ENCODE measurements around the gene CPZ.

CPZ gene

DNA sequence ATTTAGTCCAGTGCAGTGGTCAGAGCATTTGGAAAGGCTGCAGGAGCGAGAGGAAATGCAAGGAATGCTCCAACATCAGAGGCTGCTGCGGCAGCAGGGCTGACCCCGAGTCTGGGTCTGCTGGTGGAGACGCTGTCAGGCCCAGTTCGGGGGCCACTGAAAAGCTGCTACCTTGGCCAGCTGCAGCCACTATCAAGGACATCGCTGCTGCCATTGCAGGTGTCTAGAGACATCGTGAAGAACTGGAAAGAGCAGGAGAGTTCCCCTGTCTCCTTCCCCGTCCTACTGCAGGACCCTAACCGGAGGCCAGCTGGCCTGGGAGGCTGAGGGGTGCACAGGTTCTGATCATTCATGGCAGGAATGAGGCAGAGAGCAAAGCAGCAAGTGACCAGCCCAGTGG is 41.9 kb upstream of the CPZ start:
- no peaks in the 10 kb centered on the region for H3K4me1 ChIP-seq (ENCODE audit: insufficient read depth, low read length)

DNA sequence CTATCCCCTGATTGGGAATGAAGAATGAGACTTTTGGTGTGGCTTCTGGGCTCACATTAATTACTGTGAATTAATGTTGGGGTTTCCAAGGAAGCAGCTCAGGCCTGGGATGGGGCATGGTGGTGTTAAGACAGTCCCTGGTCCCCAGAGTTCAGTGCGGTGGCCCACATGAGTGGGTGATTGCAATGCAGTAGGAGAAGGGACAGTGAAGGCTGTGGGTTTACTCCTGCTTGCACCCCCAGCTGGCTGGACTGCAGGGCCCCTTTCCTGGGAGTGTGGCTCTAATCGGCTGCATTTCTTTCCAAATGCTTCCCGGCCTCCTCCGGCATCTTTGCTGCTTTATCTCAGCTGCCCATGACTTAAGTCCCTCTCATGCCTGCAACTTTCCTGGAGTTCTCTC is 40.5 kb upstream of the CPZ start:
- Histone ChIP-seq H3K9me3 (ENCODE audit: low read length) (no peaks in the 10 kb centered on the region), H2AFZ (ENCODE audit: low read depth, low read length) (no peak overlapping the region), H3K4me3 (ENCODE audit: low read length) (no peak overlapping the region), H3K36me3 (ENCODE audit: insufficient read depth, low read length) (no peaks in the 10 kb centered on the region), H3K27me3 (ENCODE audit: insufficient read depth, low read length) (peaks cover 14% of the 10 kb centered on the region), H3K4me1 (ENCODE audit: insufficient read depth, low read length) (no peaks in the 10 kb centered on the region)

More for the DNA sequence above, 41.9 kb upstream of the CPZ start:
- Histone ChIP-seq H2AFZ (ENCODE audit: low read depth, low read length) (no peak overlapping the region), H3K4me3 (ENCODE audit: low read length) (no peak overlapping the region), H3K9me3 (ENCODE audit: low read length) (no peaks in the 10 kb centered on the region), H3K27me3 (ENCODE audit: insufficient read depth, low read length) (peaks cover 17% of the 10 kb centered on the region), H3K36me3 (ENCODE audit: insufficient read depth, low read length) (no peaks in the 10 kb centered on the region)

DNA sequence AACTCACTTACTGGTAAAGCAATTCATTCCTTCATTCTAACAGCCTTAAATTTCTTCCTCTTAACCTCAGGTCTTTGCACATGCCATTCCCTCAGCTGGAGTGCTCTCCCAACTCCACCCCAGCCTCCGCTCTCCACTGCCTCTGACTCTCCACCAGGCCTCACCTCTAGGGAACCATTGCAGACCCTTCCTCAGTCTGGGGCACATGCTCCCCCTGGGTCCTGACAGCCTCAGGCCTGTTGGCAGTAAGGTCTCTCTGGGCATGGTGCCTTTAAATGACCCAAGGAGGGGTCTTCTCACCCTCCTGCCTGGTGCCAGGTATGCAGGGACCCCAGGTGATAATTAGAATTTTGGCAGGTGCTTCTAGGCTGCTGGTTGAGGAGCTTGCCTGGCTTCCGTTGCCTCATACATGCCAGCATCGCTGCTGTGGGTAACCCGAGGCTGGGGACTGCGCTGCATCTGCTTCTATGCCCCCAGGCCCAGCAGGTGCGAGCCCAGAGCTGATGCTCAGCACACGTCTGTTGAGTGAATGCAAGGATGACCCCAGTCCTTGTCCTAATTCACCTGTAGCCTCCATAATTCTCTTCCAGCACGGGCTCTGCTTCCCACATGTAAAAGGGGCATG is 39.9 kb upstream of the CPZ start:
- Histone ChIP-seq H3K27me3 (ENCODE audit: insufficient read depth, low read length) (peaks cover 14% of the 10 kb centered on the region), H3K4me3 (ENCODE audit: low read length) (no peak overlapping the region), H3K9me3 (ENCODE audit: low read length) (no peaks in the 10 kb centered on the region), H2AFZ (ENCODE audit: low read depth, low read length) (no peak overlapping the region), H3K4me1 (ENCODE audit: insufficient read depth, low read length) (no peaks in the 10 kb centered on the region), H3K36me3 (ENCODE audit: insufficient read depth, low read length) (no peaks in the 10 kb centered on the region)

DNA sequence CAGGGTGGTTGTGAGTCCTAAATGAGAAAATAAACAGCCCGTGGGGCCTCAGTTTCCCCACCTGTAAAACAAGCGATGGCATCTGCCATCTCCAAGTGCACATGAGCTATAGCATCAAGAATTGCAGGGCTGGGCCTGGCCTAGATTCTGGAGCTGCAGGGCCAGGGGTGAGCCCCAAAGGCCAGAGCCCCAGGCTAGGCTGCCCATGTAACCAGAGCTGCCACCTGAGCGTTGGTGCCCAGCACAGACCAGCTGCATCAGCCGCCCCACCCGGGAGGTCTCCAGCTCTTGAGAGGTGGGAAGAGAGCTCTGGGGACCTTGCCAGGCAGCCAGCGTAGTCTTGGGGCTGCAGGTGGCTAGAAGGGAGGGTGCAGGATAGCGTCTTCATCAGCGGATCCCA is 39.3 kb upstream of the CPZ start:
- H3K9me3 ChIP-seq (ENCODE audit: low read length): no peaks in the 10 kb centered on the region
- H3K27me3 ChIP-seq (ENCODE audit: insufficient read depth, low read length): peaks cover 14% of the 10 kb centered on the region
- no peaks in the 10 kb centered on the region for H3K4me1 ChIP-seq (ENCODE audit: insufficient read depth, low read length)
- no peaks in the 10 kb centered on the region for H3K36me3 ChIP-seq (ENCODE audit: insufficient read depth, low read length)
- no peak overlapping the region for H2AFZ ChIP-seq (ENCODE audit: low read depth, low read length)
- H3K4me3 ChIP-seq (ENCODE audit: low read length): no peak overlapping the region

- H3K27me3 ChIP-seq (ENCODE audit: insufficient read depth, low read length): peaks cover 15% of the 10 kb centered on the region
- no peaks in the 10 kb centered on the region for H3K36me3 ChIP-seq (ENCODE audit: insufficient read depth, low read length)
- no peak overlapping the region for H2AFZ ChIP-seq (ENCODE audit: low read depth, low read length)
- H3K4me1 ChIP-seq (ENCODE audit: insufficient read depth, low read length): no peaks in the 10 kb centered on the region
- H3K4me3 ChIP-seq (ENCODE audit: low read length): no peak overlapping the region
- no peaks in the 10 kb centered on the region for H3K9me3 ChIP-seq (ENCODE audit: low read length)
Observed at GRCh38 chr4:8553991-8554405, 38.6 kb upstream of the CPZ start.

GRCh38 chr4:8554555-8555100 is 37.9 kb upstream of the CPZ start:
- Histone ChIP-seq H3K27me3 (ENCODE audit: insufficient read depth, low read length) (peaks cover 12% of the 10 kb centered on the region), H3K4me1 (ENCODE audit: insufficient read depth, low read length) (no peaks in the 10 kb centered on the region), H3K9me3 (ENCODE audit: low read length) (no peaks in the 10 kb centered on the region), H3K4me3 (ENCODE audit: low read length) (no peak overlapping the region), H3K36me3 (ENCODE audit: insufficient read depth, low read length) (no peaks in the 10 kb centered on the region), H2AFZ (ENCODE audit: low read depth, low read length) (no peak overlapping the region)

GRCh38 chr4:8555716-8556115 is 36.8 kb upstream of the CPZ start:
- Histone ChIP-seq H3K4me1 (ENCODE audit: insufficient read depth, low read length) (no peaks in the 10 kb centered on the region), H2AFZ (ENCODE audit: low read depth, low read length) (no peak overlapping the region), H3K27me3 (ENCODE audit: insufficient read depth, low read length) (peaks cover 11% of the 10 kb centered on the region), H3K9me3 (ENCODE audit: low read length) (no peaks in the 10 kb centered on the region), H3K4me3 (ENCODE audit: low read length) (no peak overlapping the region), H3K36me3 (ENCODE audit: insufficient read depth, low read length) (no peaks in the 10 kb centered on the region)

GRCh38 chr4:8556341-8557150 is 36.0 kb upstream of the CPZ start:
- Histone ChIP-seq H2AFZ (ENCODE audit: low read depth, low read length) (no peak overlapping the region), H3K27me3 (ENCODE audit: insufficient read depth, low read length) (peaks cover 12% of the 10 kb centered on the region), H3K4me1 (ENCODE audit: insufficient read depth, low read length) (no peaks in the 10 kb centered on the region), H3K9me3 (ENCODE audit: low read length) (no peaks in the 10 kb centered on the region), H3K36me3 (ENCODE audit: insufficient read depth, low read length) (no peaks in the 10 kb centered on the region), H3K4me3 (ENCODE audit: low read length) (no peak overlapping the region)

DNA sequence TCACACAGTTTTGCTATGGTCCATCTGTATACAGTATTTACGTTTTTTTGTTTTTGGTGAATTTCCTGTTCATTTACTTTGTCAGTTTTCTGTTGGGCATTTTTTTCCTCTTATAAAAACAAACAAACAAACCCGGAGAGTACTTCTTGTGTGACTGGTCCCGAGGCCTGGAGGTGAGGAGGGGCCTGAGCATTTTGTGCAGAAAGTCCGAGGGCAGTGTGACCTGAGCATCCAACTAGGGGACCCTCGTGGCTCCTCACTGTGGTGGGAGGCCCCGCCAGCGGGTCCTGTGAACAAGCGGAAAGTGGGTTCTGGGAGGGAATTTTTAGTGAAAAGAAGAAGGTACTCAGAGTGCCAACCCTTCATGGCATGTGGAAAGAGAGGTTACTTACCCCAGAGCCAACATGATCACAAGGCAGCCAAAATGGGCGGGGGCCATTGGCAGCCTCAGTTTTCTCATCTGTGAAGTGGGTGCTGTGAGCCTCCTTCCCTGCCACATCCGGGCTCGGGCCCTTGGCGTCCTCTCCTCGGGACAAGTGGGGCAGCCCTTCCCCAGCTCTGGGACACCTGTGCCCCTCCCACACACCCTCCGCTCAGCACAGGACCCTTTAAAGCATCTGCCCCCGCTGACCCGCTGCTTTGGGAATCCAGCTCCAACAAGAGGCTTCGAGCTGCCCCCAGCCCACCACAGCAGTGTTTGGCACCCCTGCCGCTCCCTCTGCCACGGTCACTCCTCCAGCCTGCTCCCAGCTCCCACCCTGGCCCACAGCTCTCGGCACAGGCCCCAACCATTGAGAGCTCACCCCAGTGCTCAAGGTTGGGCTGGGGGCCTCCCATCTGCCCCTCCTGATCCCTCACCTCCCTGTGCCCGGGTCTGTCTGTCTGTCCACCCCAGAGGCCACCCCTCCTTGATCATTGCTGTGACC is 35.2 kb upstream of the CPZ start:
- Histone ChIP-seq H3K27me3 (ENCODE audit: insufficient read depth, low read length) (peaks cover 11% of the 10 kb centered on the region), H3K9me3 (ENCODE audit: low read length) (no peaks in the 10 kb centered on the region), H3K36me3 (ENCODE audit: insufficient read depth, low read length) (no peaks in the 10 kb centered on the region), H3K4me3 (ENCODE audit: low read length) (no peak overlapping the region), H2AFZ (ENCODE audit: low read depth, low read length) (no peak overlapping the region), H3K4me1 (ENCODE audit: insufficient read depth, low read length) (no peaks in the 10 kb centered on the region)

DNA sequence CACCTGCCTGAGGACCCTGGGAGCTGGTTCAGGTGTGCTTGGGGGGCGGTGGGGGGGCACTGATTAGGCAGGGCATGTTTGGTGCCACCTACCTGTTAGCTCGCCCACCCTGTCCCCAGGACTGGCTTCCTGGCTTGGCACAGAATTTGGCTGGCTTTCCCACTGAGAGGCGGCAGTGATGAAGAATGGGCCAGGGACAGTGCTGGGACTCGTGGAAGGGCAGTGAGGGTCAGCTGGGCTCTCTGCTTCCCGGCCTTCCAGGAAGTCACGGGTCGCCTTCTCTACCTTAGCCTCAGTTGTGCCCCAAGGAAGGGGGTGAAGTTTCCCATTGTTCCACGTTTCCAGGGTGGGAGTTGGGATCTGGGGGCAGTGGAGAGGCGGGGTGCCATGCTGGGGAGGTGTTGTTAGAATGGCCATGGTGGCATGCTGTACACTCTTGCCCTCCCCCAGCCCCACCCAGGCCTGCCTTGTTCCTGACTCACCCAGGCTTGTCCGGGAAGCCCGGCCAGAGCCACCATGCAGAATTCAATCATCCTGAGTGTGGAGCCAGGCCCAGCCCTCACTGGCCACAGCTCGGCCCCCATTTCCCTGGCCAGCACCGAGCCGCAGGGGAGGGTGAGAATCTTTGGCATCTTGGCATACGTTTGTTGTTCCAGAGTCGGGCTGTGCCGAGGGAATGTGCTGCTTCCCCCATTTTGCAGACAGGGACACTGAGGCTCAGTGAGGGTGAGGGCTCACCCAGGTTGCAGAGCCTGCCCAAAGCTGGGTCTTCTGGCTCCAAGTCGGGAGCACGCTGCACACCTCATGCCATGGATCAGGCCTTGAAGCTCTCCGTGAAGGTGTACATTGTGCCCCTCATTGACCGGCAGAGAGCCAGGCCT is 34.2 kb upstream of the CPZ start:
- no peak overlapping the region for H2AFZ ChIP-seq (ENCODE audit: low read depth, low read length)
- no peaks in the 10 kb centered on the region for H3K4me1 ChIP-seq (ENCODE audit: insufficient read depth, low read length)
- peaks cover 11% of the 10 kb centered on the region for H3K27me3 ChIP-seq (ENCODE audit: insufficient read depth, low read length)
- H3K36me3 ChIP-seq (ENCODE audit: insufficient read depth, low read length): no peaks in the 10 kb centered on the region
- no peaks in the 10 kb centered on the region for H3K9me3 ChIP-seq (ENCODE audit: low read length)
- H3K4me3 ChIP-seq (ENCODE audit: low read length): no peak overlapping the region

GRCh38 chr4:8559011-8559410 is 33.6 kb upstream of the CPZ start:
- H3K27me3 ChIP-seq (ENCODE audit: insufficient read depth, low read length): peaks cover 11% of the 10 kb centered on the region
- no peaks in the 10 kb centered on the region for H3K36me3 ChIP-seq (ENCODE audit: insufficient read depth, low read length)
- no peak overlapping the region for H2AFZ ChIP-seq (ENCODE audit: low read depth, low read length)
- no peaks in the 10 kb centered on the region for H3K4me1 ChIP-seq (ENCODE audit: insufficient read depth, low read length)
- no peak overlapping the region for H3K4me3 ChIP-seq (ENCODE audit: low read length)
- no peaks in the 10 kb centered on the region for H3K9me3 ChIP-seq (ENCODE audit: low read length)

- H3K4me3 ChIP-seq (ENCODE audit: low read length): no peak overlapping the region
- H3K9me3 ChIP-seq (ENCODE audit: low read length): no peaks in the 10 kb centered on the region
- H3K4me1 ChIP-seq (ENCODE audit: insufficient read depth, low read length): no peaks in the 10 kb centered on the region
- H3K36me3 ChIP-seq (ENCODE audit: insufficient read depth, low read length): no peaks in the 10 kb centered on the region
- H2AFZ ChIP-seq (ENCODE audit: low read depth, low read length): no peak overlapping the region
- peaks cover 10% of the 10 kb centered on the region for H3K27me3 ChIP-seq (ENCODE audit: insufficient read depth, low read length)
Observed at GRCh38 chr4:8559524-8560264, 32.9 kb upstream of the CPZ start.

Data from neuron (in vitro differentiated cells).